CD4-positive, alpha-beta T cell treated with Interleukin-15 for 4 hours (primary cell): ENCODE data around the gene RBM27.
"Not testable (repeated sequence)": the region's sequence is repeated elsewhere in the genome, so short reads cannot be mapped to it uniquely, and the experiment has no call there.

Experiments
- DNase-seq: peaks from one replicate; pipeline ENCODE4 v3.0.0-alpha.2; 2020; ENCODE audit warnings: low spot score

Gene RBM27

GRCh38 chr5:146205499-146206202 lies 2.2 kb downstream of the RBM27 start:
- no peak for DNase-seq

- no peak for DNase-seq
Observed at GRCh38 chr5:146206257-146206656, 2.9 kb downstream of the RBM27 start.

DNA sequence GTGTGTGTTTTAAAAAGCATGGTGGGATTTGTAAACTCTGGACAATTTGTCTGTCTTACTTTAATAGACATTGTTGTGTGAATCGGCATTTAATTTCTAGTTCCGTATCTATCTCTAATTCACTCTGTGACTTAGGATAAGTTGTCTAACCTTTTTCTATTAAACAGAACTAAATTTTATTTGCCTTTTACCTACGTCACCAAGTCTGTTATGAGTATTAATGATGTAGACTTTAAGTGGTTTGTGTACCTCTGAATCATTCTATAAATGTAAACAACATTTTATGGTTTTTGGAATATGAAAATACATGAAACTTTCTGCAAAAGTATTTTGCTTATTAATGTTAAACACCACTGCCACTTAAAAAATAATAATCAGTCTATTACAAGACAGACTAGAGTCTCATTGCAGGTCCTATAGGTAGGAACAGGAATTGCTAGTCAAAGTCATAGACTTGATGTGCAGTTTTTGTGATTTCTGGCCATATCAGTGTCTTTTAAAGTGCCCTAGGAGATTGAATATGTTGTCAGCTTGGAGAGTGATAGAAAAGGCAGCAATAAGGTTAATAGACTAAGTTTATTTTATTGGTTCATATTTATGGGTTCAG lies 5.6 kb downstream of the RBM27 start:
- no peak for DNase-seq

GRCh38 chr5:146209714-146210113 lies 6.3 kb downstream of the RBM27 start:
- no peak for DNase-seq

DNA sequence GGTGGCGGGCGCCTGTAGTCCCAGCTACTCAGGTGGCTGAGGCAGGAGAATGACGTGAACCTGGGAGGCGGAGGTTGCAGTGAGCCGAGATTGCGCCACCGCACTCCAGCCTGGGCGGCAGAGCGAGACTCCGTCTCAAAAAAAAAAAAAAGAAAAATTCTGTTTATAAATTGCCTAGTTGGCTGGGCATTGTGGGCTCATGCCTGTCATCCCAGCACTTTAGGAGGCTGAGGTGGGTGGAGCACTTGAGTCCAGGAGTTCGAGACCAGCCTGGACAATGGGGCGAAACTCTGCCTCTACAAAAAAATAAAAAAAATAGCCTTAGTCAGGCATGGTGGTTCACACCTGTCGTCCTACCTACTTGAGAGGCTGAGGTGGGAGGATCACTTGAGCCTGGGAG lies 7.4 kb downstream of the RBM27 start:
- not testable (repeated sequence) for DNase-seq

DNA sequence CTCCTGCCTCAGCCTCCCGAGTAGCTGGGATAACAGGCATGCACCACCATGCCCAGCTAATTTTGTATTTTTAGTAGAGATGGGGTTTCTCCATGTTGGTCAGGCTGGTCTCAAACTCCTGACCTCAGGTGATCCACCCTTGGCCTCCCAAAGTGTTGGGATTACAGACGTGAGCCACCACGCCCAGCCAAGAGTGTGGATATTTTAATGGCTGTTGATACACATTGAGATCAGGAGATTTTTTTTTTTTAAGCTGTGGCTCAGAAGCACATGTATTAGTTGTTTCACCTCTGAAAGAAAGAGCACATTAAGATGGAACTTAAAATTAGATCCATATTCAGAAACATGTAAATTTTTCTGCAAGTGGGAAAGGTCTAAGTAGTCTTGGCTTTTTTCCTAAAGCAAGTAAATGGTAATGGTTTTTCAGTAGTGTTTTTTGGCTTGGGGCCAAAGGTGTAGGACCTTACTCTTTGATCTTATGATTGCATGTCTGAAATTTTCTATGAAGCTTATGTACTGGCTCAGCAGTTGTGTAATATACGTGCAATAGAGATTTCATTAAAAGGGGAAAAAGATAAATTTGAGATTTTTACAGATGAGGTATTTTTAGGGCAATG lies 9.9 kb downstream of the RBM27 start:
- no peak for DNase-seq

DNA sequence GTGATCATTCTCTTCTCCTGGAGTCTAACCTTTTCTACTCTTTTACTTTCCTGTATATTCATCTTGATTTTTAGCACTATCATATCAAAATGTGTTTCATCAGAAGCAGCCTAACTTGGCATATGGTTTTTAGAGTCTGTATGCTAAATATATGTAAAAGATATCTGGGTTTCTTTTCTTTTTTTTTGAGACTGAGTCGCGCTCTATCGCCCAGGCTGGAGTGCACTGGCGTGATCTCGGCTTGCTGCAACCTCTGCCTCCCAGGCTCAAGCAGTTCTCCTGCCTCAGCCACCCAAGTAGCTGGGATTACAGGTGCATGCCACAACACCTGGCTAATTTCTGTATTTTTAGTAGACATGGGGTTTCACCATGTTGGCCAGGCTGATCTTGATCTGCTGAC lies 11.5 kb downstream of the RBM27 start:
- not testable (repeated sequence) for DNase-seq

- no peak for DNase-seq
Observed at GRCh38 chr5:146218168-146218567, 14.8 kb downstream of the RBM27 start.

GRCh38 chr5:146219243-146219642 lies 15.8 kb downstream of the RBM27 start:
- no peak for DNase-seq

GRCh38 chr5:146221234-146221633 lies 17.8 kb downstream of the RBM27 start:
- DNase-seq: no peak

DNA sequence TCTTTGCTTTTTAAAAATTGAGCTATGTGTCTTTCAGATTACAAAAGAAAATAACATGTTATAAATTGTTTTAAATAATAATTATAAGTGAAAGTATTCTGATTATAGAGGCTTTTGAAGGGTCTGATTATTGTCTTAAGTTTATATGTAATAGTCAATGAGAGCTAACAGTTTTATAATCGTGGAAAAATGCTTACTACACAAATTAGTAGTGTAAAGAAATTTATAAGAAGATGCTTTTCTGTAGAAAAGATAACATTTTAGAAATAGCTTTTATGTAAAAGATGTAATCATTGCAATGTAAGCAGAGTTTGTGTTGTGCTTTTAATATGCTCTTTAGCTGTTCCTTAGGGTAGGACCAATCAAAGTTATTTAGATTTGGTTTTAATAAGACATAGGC lies 18.6 kb downstream of the RBM27 start:
- no peak for DNase-seq

DNA sequence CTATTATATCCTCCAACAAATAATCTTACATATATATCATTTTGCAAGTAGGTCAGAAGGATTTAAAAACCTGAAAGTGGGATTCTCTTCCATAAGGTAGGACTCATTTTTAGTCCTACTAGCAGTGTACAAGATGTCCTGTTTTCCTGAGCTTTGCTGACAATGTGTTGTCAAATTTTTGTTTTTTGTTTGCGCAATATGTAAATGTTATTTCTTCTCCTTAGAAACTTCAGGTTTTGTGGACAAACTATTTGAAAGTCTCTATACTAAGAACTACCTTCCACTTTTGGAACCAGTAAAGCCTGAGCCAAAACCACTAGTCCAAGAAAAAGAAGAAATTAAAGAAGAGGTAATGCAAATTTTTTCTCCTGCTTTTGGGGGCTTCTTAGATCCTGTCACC lies 19.8 kb downstream of the RBM27 start:
- no peak for DNase-seq

- no peak for DNase-seq
Observed at GRCh38 chr5:146229222-146229621, 25.8 kb downstream of the RBM27 start.

DNA sequence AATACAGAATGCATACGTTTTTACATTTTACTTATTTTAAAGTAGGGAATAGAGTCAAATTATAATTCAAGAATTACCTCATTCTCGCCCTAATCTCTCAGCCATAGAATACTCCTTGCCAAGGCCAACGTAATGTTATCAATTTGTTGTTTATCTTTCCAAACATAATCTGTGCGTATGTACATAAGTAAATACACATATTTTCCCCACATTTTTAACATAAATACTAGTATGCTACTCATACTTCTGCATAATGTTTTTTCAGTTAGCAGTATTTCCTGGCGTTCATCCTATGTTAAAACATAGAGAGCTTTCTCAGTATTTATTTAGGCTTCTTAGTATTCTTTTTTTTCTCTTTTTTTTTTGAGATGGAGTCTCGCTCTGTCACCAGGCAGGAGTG lies 28.8 kb downstream of the RBM27 start:
- no peak for DNase-seq

- DNase-seq: no peak
Observed at GRCh38 chr5:146233441-146233840, 30.0 kb downstream of the RBM27 start.

DNA sequence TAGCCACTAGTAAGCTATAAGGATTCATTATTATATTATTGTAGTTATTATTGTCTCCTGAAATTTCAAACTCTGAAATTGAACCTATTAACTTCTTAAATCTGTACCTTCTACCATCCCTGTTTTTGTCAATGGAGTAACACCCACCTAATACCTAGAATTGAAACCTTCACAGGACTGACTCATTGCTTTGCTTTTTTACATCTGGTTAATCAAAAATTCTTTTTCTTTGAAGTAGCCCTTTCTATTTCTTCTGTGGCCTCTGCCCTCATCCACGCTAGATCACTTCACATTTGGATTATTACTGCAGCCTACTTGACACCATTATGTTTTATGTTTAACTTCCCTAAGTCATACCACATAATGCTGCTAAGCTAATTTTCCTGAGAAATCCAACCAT lies 35.6 kb downstream of the RBM27 start:
- no peak for DNase-seq

- DNase-seq: no peak
Observed at GRCh38 chr5:146240951-146241350, 37.5 kb downstream of the RBM27 start.

GRCh38 chr5:146243247-146243646 lies 39.8 kb downstream of the RBM27 start:
- no peak for DNase-seq

DNA sequence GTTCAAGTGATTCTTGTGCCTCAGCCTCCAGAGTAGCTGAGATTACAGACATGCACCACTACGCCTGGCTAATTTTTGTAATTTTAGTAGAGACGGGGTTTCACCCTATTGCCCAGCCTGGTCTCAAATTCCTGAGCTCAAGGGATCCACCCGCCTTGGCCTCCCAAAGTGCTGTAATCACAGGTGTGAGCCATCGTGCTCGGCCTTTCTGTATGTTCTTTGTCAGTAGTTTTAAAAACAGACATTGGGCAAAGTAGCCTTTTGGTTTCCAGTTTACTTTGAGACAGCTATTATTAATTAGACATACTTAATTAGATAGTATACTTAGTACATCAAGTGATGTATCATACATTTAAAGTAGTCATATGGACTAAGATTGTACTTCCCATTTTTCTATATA lies 45.2 kb downstream of the RBM27 start:
- no peak for DNase-seq

GRCh38 chr5:146249801-146250200 lies 46.4 kb downstream of the RBM27 start:
- DNase-seq: no peak
